ENCODE measurements around the gene KIFC1.

KIFC1 gene

GRCh38 chr6:33424855-33425667, 33.4 kb downstream of the KIFC1 start:
- no peak for TF ChIP-seq CTCF (IDR thresholded peaks at IDR 0.05; ENCODE audit: extremely low read depth, insufficient read depth, missing control alignments)
- in situ Hi-C loops (cut with MboI; ENCODE audit: low pct_unique_long_range_greater_than_20kb, low sequenced_read_pairs, unreplicated experiment) = no loop called here
- DNase-seq (ENCODE audit: low spot score) = peak; percentile 30

- DNase-seq (ENCODE audit: low spot score) = peak; percentile 89
- in situ Hi-C loops (cut with MboI; ENCODE audit: low pct_unique_long_range_greater_than_20kb, low sequenced_read_pairs, unreplicated experiment) = no loop called here
- peak; percentile 84 for TF ChIP-seq CTCF (IDR thresholded peaks at IDR 0.05; ENCODE audit: extremely low read depth, insufficient read depth, missing control alignments)
These were observed 34.3 kb downstream of the KIFC1 start for GRCh38 chr6:33425668-33426577.

GRCh38 chr6:33426590-33427511, 35.2 kb downstream of the KIFC1 start:
- no peak for TF ChIP-seq CTCF (IDR thresholded peaks at IDR 0.05; ENCODE audit: extremely low read depth, insufficient read depth, missing control alignments)
- in situ Hi-C loops (cut with MboI; ENCODE audit: low pct_unique_long_range_greater_than_20kb, low sequenced_read_pairs, unreplicated experiment) = no loop called here
- peak; percentile 69 for DNase-seq (ENCODE audit: low spot score)

- peak; percentile 85 for DNase-seq (ENCODE audit: low spot score)
- peak; percentile 12 for TF ChIP-seq CTCF (IDR thresholded peaks at IDR 0.05; ENCODE audit: extremely low read depth, insufficient read depth, missing control alignments)
- in situ Hi-C loops (cut with MboI; ENCODE audit: low pct_unique_long_range_greater_than_20kb, low sequenced_read_pairs, unreplicated experiment) = no loop called here
These were observed 36.1 kb downstream of the KIFC1 start for GRCh38 chr6:33427585-33428223.

- in situ Hi-C loops (cut with MboI; ENCODE audit: low pct_unique_long_range_greater_than_20kb, low sequenced_read_pairs, unreplicated experiment) = no loop called here
- DNase-seq (ENCODE audit: low spot score) = peak; percentile 66
- TF ChIP-seq CTCF (IDR thresholded peaks at IDR 0.05; ENCODE audit: extremely low read depth, insufficient read depth, missing control alignments) = no peak
These were observed 36.8 kb downstream of the KIFC1 start for GRCh38 chr6:33428224-33428965.
